HEK293T (cell line): Measurements from ENCODE around the gene DST.

ENCODE experiments used
- BHLHE40 ChIP-seq: fragments of 450-650 bp; IDR thresholded peaks from 2 replicates; pipeline ENCODE4 v1.6.1; 2016; ENCODE audit warnings: mild to moderate bottlenecking, moderate library complexity, borderline replicate concordance
- CTBP1 ChIP-seq: fragments of 450-650 bp; IDR thresholded peaks from 2 replicates; pipeline ENCODE4 v1.6.1; 2016; ENCODE audit warnings: borderline replicate concordance
- ELF4 ChIP-seq: fragments of 450-650 bp; IDR thresholded peaks from 2 replicates; pipeline ENCODE4 v1.6.1; 2017; ENCODE audit warnings: antibody characterized with exemption
- FOXA1 ChIP-seq: fragments of 450-650 bp; IDR thresholded peaks from 2 replicates; pipeline ENCODE4 v1.6.1; 2016; ENCODE audit warnings: mild to moderate bottlenecking
- FOXM1 ChIP-seq: fragments of 450-650 bp; IDR thresholded peaks from 2 replicates; pipeline ENCODE4 v1.6.1; 2017; ENCODE audit warnings: mild to moderate bottlenecking, borderline replicate concordance
- HDGF ChIP-seq: fragments of 450-650 bp; IDR thresholded peaks from 2 replicates; pipeline ENCODE4 v1.6.1; 2017; ENCODE audit warnings: antibody characterized with exemption, borderline replicate concordance
- NFRKB ChIP-seq: fragments of 450-650 bp; IDR thresholded peaks from 2 replicates; pipeline ENCODE4 v1.6.1; 2016; ENCODE audit warnings: mild to moderate bottlenecking, moderate library complexity
- SP1 ChIP-seq: fragments of 450-650 bp; IDR thresholded peaks from 2 replicates; pipeline ENCODE4 v1.6.1; 2017
- ZNF384 ChIP-seq: fragments of 450-650 bp; IDR thresholded peaks from 2 replicates; pipeline ENCODE4 v1.6.1; 2016

DNA sequence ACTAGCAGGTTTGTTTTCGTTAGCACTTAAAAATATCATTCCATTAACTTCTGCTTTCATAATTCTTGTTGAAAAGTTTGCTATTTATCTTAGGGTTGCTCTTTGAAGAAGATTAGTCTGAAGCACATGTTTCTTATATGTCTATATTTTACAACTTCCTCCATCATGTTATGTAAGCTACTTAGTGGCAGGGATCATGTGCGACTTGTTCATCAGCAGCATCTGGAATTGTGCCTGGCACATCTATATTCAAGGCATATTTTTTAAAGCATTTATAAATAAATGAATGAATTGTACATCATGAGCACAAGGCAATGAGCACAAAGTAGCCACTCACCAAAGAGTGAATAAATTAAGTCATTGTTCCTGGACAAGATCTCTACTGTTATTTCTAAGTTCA lies 208.1 kb downstream of the DST start:
- TF ChIP-seq FOXM1 (no peak), ELF4 (no peak), SP1 (no peak), BHLHE40 (no peak), HDGF (no peak), CTBP1 (no peak), ZNF384 (no peak), NFRKB (no peak), FOXA1 (no peak)
